HepG2 (cell line): ENCODE results near the gene SGMS1. TPM values are rescaled to one million over a fixed set of nuclear protein-coding genes. Genes with fewer than 3 reads are reported as not detected.

ENCODE experiments used
- ATAC-seq: fragments of 200-7000 bp; cut with Tn5 transposase; 3 replicates; pipeline ENCODE4 v1.9.1; 2020; ENCODE audit warnings: mild to moderate bottlenecking, moderate library complexity
- BruUV-seq: library from RNA; stranded (reverse); fragments of 400-500 nt; replicated peaks from 2 replicates; lab custom pipeline; 2021; lab: Mats Ljungman, UMichigan
- CTCF ChIA-PET: fragments of 300-600 bp; formaldehyde crosslinking; extraction: SDS; loops from one replicate; lab custom pipeline; 2021; ENCODE audit warnings: low total read pairs, inconsistent platforms, low intra/inter-chr PET ratio; lab: Yijun Ruan, JAX
- POLR2A ChIA-PET: fragments of 350-600 bp; sonication (Branson Sonifier 250); formaldehyde crosslinking; loops from one replicate; lab custom pipeline; 2020; ENCODE audit warnings: antibody characterized with exemption, inconsistent platforms; lab: Yijun Ruan, JAX
- DNase-seq: peaks from one replicate; pipeline ENCODE4 v3.0.0-alpha.2; 2015; ENCODE audit warnings: low spot score
- FAIRE-seq: peaks from 3 replicates; lab custom pipeline; 2011; peaks lifted over from hg19 to GRCh38; lab: Jason Lieb, UNC
- H2AFZ ChIP-seq: one replicate; pipeline ENCODE4 v1.6.1; 2011; ENCODE audit warnings: low read length, inconsistent platforms
- H3K27ac ChIP-seq: fragments of 300-600 bp; 3 replicates; pipeline ENCODE4 v1.8.0; 2011; ENCODE audit warnings: mixed run types, mild to moderate bottlenecking, mixed read lengths, low read length, inconsistent platforms; ENCODE audit not compliant: insufficient read depth; ENCODE audit errors: extremely low read length
- H3K27me3 ChIP-seq, 2 experiments: fragments of 200-600 bp in 1 of 2; 2 replicates in 1 of 2; 3 replicates in 1 of 2; pipeline versions ENCODE4 v1.6.0 to v1.8.0; 2011; ENCODE audit warnings: low read length in 2 of 2, mild to moderate bottlenecking in 2 of 2, moderate library complexity in 2 of 2, inconsistent platforms in 1 of 2; ENCODE audit not compliant: insufficient read depth in 2 of 2, control insufficient read depth in 1 of 2
- H3K36me3 ChIP-seq, 2 experiments: fragments of 200-600 bp in 1 of 2; replicated peaks in 1 of 2; 2 replicates in 1 of 2; 3 replicates in 1 of 2; pipeline versions ENCODE4 v1.5.1 to v1.8.0; 2011; ENCODE audit warnings: low read length in 2 of 2, inconsistent platforms in 1 of 2; ENCODE audit not compliant: insufficient read depth in 2 of 2, control insufficient read depth in 1 of 2
- H3K4me1 ChIP-seq: 2 replicates; pipeline ENCODE4 v1.5.1; 2012; ENCODE audit warnings: low read length, inconsistent platforms; ENCODE audit not compliant: insufficient read depth
- H3K4me2 ChIP-seq: 2 replicates; pipeline ENCODE4 v1.6.0; 2011; ENCODE audit warnings: low read depth, low read length, inconsistent platforms
- H3K4me3 ChIP-seq, 3 experiments: fragments of 200-600 bp in 1 of 3; sonication (generic), shearing (Covaris generic) in 1 of 3; replicated peaks in 1 of 3; 2 replicates each; pipeline ENCODE4 v1.5.1; 2011 to 2016; ENCODE audit warnings: low read length in 3 of 3, inconsistent platforms in 2 of 3, low read depth in 2 of 3, mild to moderate bottlenecking in 2 of 3, control low read depth in 1 of 3, mixed read lengths in 1 of 3; ENCODE audit not compliant: insufficient read depth in 1 of 3
- H3K79me2 ChIP-seq: one replicate; pipeline ENCODE4 v1.6.1; 2011; ENCODE audit warnings: low read length, inconsistent platforms; ENCODE audit not compliant: insufficient read depth
- H3K9ac ChIP-seq: 2 replicates; pipeline ENCODE4 v1.6.0; 2011; ENCODE audit warnings: mild to moderate bottlenecking, low read depth, low read length, inconsistent platforms; ENCODE audit not compliant: insufficient read depth
- H3K9me3 ChIP-seq: 2 replicates; pipeline ENCODE4 v1.5.1; 2012; ENCODE audit warnings: mild to moderate bottlenecking, low read length
- H4K20me1 ChIP-seq: 2 replicates; pipeline ENCODE4 v1.6.0; 2011; ENCODE audit warnings: inconsistent platforms, mild to moderate bottlenecking, low read length, moderate library complexity; ENCODE audit not compliant: insufficient read depth
- KLF9 ChIP-seq: IDR thresholded peaks from 2 replicates; pipeline ENCODE4 v1.6.1; 2016; ENCODE audit warnings: low read depth
- MATR3 ChIP-seq: sonication (generic); formaldehyde crosslinking; IDR thresholded peaks from 2 replicates; pipeline ENCODE4 v1.4.0; 2020; ENCODE audit warnings: missing genetic modification reagents
- NCOA1 ChIP-seq: sonication (generic); formaldehyde crosslinking; IDR thresholded peaks from 2 replicates; pipeline ENCODE4 v1.9.0; 2021; ENCODE audit warnings: missing genetic modification reagents
- PAF1 ChIP-seq: IDR thresholded peaks from 2 replicates; pipeline ENCODE4 v1.6.1; 2016; ENCODE audit warnings: missing genetic modification reagents, missing compliant biosample characterization
- SMARCC2 ChIP-seq: fragments of 450-650 bp; IDR thresholded peaks from 2 replicates; pipeline ENCODE4 v1.6.1; 2017; ENCODE audit warnings: antibody characterized with exemption, mild to moderate bottlenecking
- TRIM22 ChIP-seq: fragments of 450-650 bp; IDR thresholded peaks from 2 replicates; pipeline ENCODE4 v1.6.1; 2017
- ZFP91 ChIP-seq: sonication (generic); formaldehyde crosslinking; IDR thresholded peaks from 2 replicates; pipeline ENCODE4 v1.9.0; 2022; ENCODE audit warnings: missing genetic modification reagents, mild to moderate bottlenecking, borderline replicate concordance
- ZNF121 ChIP-seq: sonication (generic); formaldehyde crosslinking; IDR thresholded peaks from 2 replicates; pipeline ENCODE4 v1.5.0; 2020; ENCODE audit warnings: mild to moderate bottlenecking, missing genetic modification reagents
- ZNF275 ChIP-seq: sonication (generic); formaldehyde crosslinking; IDR thresholded peaks from 2 replicates; pipeline ENCODE4 v1.8.0; 2022; ENCODE audit warnings: missing genetic modification reagents, mild to moderate bottlenecking, inconsistent platforms, borderline replicate concordance
- ZNF280B ChIP-seq: sonication (generic); formaldehyde crosslinking; IDR thresholded peaks from 2 replicates; pipeline ENCODE4 v1.5.0; 2020; ENCODE audit warnings: missing genetic modification reagents, mild to moderate bottlenecking, borderline replicate concordance
- ZNF501 ChIP-seq: sonication (generic); formaldehyde crosslinking; IDR thresholded peaks from 2 replicates; pipeline ENCODE4 v1.5.1; 2020; ENCODE audit warnings: mild to moderate bottlenecking, moderate library complexity, missing genetic modification reagents
- WGBS: methylation state at CpG from one replicate; pipeline ENCODE4 v1.1.6; 2017; ENCODE audit warnings: low lambda C conversion rate; 5-methylcytosine and 5-hydroxymethylcytosine counted together
- in situ Hi-C: cut with HindIII; loops from 2 replicates; pipeline ENCODE4 v1.10.0; 2017; ENCODE audit warnings: low pct_unique_long_range_greater_than_20kb; ENCODE audit not compliant: extremely low pct_ligation_motif_present
- intact Hi-C: fragments of 100-400 bp; cut with micrococcal nuclease; formaldehyde crosslinking; loops from one replicate; pipeline ENCODE4 v1.10.0; 2022; ENCODE audit not compliant: unreplicated experiment
- polyA plus RNA-seq, 8 experiments: library from polyadenylated mRNA; depleted of rRNA in 3 of 8; stranded (reverse) in 7 of 8; unstranded in 1 of 8; fragments of >200 nt; fragmentation: Illumina TruSeq in 4 of 8; extraction: Trizol in 4 of 8; gene quantifications; 2 replicates each; pipeline versions ENCODE4 v1.2.1 to v1.2.3, GENCODE V29; 2011 to 2016; ENCODE audit warnings: low read depth in 4 of 8, missing spikeins in 1 of 8, mixed read lengths in 1 of 8; ENCODE audit not compliant: insufficient read depth in 1 of 8
- total RNA-seq, 5 experiments: library from RNA; depleted of rRNA; stranded (reverse); fragments of >200 nt; fragmentation: Illumina TruSeq; extraction: Trizol; gene quantifications; 2 replicates each; pipeline ENCODE4 v1.2.3, GENCODE V29; 2016; ENCODE audit warnings: low read depth in 1 of 5

Gene SGMS1
- total and polyA plus RNA-seq, 2 of the 13 experiments (the other 11 are each of a cell fraction or from before 2014, with no cell fraction given) = 6.5 to 15.1 TPM

GRCh38 chr10:50533296-50533695, 90.5 kb downstream of the SGMS1 start:
- Histone ChIP-seq H3K4me1 (peaks cover under 1% of the 10 kb centered on the region), H2AFZ (no peak overlapping the region), H3K27me3 (no peaks in the 10 kb centered on the region), H3K4me2 (no peak overlapping the region), H3K36me3 (no peaks in the 10 kb centered on the region), H3K4me3 (no peak overlapping the region), H3K9me3 (no peaks in the 10 kb centered on the region), H4K20me1 (no peaks in the 10 kb centered on the region), H3K9ac (no peak overlapping the region), H3K79me2 (no peaks in the 10 kb centered on the region), H3K27ac (no peak overlapping the region)
- intact Hi-C loops = no loop called here
- TF ChIP-seq ZNF121 (CRISPR knock-in tag) (no peak), TRIM22 (no peak), NCOA1 (CRISPR knock-in tag) (no peak), ZNF280B (CRISPR knock-in tag) (no peak), SMARCC2 (no peak), ZFP91 (CRISPR knock-in tag) (no peak), ZNF501 (CRISPR knock-in tag) (no peak), ZNF275 (no peak), KLF9 (CRISPR knock-in tag) (no peak), PAF1 (CRISPR knock-in tag) (no peak), MATR3 (CRISPR knock-in tag) (no peak)
- 96% methylated on average over 1 of the region's 1 CpG for WGBS
- ATAC-seq (no peak), FAIRE-seq (no peak), DNase-seq (no peak)
- BruUV-seq = no TSS peak
- POLR2A ChIA-PET = no interaction called here
- in situ Hi-C loops = no loop called here
- CTCF ChIA-PET = no interaction called here
